DMS 273 (cell line): Measurements from ENCODE around the gene G6PC1.
A peak's percentile ranks its signal among the peaks of the same experiment; 100 is the strongest.
"Not testable (repeated sequence)": the region's sequence is repeated elsewhere in the genome, so short reads cannot be mapped to it uniquely, and the experiment has no call there.

ENCODE experiments used
- DNase-seq: peaks from one replicate; lab custom pipeline; 2025; ENCODE audit not compliant: unreplicated experiment; lab: John Stamatoyannopoulos, UW

The G6PC1 gene

DNA sequence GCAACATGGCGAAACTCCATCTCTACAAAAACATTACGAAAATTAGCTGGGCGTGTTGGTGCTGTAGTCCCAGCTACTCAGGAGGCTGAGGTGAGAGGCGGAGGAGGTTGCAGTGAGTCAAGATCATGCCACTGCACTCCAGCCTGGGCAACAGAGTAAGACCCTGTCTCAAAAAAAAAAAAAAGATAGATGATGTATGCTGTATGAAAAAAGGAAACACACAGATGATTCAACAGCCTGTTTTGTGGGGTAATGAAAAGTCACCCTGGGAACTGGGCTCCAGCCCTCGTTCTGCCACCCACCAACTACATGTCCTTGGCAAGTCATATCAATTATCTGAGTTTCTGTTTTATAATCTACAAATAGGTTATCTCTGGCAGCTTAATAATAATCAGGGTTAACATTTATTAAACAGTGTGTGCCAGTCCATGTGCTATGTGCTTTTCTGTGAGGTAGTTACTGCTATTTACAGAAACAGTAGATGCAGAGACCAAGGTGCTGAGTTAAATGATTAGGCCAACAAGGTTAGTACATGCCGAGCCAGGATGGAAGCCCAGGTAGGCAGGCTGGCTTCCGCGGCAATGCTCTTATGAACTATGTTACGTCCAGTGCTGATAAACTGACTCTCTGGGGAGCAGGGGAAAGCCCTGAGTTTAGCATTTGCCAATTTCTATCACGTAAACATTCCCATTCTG, 1.1 kb downstream of the G6PC1 start:
- no peak for DNase-seq

DNA sequence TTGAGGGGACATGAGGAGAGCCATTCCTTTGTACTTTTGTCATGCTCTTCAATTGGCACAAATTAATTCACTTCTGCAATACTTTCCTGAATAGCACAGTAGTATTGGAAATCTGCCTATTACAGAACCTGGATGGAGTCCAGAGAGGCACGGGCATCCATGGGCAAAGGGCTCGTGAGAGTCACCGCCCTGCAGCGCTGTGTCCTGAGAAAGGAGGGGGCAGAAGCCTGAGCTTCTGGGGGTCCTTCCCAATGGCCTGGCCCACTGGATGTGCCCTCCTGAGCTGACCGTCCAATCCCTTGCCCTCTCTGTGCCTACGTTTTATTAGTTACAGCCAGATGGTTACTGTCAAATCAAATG, 3.5 kb downstream of the G6PC1 start:
- DNase-seq, result no peak

DNA sequence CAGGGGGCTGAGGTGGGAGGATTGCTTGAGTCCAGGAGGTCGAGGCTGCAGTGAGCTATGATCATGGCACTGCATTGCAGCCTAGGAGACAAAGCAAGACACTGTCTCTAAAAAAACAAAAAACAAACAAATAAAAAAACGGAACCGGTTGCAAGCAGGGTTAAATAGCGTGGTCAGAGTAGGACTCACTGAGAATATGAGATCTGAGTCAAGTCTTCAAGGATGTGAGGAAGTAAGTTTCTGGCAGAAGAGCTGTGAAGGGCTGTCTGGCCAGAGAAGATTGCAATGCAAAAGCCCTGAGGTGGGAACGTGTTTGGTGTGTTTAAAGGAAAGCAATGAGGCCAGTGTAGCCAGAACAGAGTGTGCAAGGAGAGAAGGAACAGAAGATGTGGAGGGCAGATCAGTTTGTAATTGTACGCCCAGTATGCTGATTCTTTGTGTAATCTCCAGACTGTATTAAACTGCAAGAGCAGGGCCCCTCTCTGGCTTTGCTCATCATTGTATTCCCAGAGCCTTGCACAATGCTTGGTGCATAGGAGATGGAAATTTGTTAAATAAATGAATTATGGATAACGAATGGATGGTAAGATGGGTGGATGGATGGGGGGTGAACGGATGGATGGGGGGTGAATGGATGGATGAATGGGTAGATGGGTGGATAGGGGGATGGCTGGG, 6.3 kb downstream of the G6PC1 start:
- no peak for DNase-seq

DNA sequence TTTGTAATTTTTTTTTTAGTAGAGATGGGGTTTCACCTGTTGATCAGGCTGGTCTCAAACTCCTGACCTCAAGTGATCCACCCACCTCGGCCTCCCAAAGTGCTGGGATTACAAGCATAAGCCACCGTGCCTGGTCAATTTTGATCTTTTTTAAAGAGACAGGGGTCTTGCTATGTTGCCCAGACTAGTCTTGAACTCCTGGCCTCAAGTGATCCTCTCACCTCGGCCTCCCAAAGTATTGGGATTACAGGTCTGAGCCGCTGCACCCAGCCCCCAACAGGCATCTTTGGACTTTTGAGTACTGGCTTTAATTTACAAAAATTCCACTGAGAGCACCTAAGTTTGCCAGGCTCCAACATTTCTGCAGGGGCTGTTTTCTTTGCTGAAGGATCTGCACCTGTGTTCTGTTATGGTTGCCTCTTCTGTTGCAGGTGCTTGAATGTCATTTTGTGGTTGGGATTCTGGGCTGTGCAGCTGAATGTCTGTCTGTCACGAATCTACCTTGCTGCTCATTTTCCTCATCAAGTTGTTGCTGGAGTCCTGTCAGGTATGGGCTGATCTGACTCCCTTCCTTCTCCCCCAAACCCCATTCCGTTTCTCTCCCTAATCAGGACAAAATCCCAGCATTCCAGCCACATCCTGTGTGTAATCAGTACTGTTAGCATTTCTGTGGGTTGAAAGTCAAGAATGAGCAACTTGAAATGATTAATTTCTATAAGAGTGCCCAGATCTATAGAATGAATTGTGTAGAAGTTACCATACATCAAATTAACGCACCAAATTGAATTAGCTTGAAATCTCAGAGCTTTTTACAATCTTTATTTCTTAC, 8.5 kb downstream of the G6PC1 start:
- DNase-seq, result no peak

DNA sequence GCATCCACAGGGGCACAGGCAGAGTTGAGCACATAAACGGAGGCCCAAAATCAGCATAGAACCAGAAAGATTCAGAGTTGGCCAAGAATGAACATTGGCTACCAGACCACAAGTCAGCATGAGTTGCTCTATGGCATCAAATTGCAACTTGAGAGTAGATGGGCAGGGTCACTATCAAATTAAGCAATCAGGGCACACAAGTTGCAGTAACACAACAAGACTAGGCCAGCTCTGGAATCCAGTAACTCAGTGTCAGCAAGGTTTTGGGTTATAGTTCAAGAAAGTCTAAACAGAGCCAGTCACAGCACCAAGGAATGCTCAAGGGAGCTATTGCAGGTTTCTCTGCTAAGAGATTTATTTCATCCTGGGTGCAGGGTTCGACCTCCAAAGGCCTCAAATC, 12.9 kb downstream of the G6PC1 start:
- DNase-seq, result no peak

DNA sequence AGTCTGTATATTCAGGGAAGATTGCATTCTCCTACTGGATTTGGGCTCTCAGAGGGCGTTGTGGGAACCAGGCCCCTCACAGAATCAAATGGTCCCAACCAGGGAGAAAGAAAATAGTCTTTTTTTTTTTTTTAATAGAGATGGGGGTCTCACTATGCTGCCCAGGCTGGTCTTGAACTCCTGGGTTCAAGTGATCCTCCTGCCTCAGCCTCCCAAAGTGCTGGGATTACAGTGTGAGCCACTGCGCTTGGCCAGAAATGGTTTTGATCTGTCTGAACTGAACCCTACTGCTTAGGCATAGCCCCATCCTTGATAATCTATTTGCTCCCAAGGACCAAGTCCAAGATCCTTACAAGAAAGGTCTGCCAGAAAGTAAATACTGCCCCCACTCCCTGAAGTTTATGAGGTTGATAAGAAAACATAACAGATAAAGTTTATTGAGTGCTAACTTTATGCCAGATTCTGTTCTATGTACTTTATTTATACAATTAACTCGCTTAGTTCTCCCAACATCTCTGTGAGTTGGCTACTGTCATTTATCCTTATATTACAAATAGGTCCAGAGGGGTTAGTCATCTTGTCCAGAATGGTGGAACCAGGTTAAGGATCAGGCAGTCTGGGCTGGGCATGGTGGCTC, 13.5 kb downstream of the G6PC1 start:
- no peak for DNase-seq

- not testable (repeated sequence) for DNase-seq
Measured at GRCh38 chr17:42915288-42915687, 14.7 kb downstream of the G6PC1 start.

DNA sequence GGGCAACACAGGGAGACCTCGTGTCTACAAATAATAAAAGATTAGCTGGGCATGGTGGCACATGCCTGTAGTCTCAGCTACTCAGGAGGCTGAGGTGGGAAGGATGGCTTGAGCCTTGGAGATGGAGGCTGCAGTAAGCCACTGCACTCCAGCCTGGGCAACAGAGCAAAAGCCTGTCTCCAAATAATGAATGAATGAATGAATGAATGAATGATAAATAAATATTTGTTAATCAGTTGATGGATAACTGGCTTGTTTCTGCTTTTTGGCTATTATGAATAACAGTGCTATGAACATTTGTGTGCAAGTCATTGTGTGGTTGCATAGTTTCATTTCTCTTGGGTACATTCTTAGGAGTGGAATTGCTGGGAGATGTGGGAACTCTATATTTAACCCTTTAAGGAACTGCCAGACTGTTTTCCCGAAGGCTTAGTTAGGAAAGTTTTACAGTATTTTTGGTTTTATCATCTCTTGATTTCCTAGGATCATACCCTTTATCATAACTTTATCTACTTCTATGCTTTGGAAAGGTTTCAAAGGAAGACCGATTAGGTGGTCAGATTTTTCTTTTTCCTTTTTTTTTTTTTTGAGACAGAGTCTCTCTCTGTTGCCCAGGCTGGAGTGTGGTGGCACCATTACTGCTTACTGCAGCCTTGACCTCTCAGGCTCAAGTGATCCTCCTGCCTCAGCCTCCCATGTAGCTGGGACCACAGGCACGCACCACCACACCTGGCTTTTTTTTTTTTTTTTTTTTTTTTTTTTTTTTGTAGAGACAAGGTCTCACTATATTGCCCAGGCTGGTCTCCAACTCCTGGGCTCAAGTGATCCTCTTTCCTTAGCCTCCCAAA, 16.0 kb downstream of the G6PC1 start:
- not testable (repeated sequence) for DNase-seq

DNA sequence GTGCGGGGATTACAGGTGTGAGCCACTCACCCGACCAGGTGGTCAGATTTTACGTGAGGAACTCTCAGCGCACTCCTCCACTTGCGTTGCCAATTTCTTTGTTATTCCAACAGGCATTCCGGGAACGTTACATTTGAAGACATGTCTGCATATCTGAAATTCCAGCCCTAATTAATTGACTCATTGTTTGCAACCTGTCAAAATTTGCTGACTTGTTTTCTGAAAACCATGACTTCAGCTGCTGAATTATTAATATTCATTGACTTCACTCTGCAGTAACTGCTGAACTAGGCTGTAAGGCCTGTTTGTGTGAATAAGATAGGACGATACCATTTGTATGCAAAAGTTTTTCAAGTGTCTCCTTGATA, 16.6 kb downstream of the G6PC1 start:
- DNase-seq, result no peak

DNA sequence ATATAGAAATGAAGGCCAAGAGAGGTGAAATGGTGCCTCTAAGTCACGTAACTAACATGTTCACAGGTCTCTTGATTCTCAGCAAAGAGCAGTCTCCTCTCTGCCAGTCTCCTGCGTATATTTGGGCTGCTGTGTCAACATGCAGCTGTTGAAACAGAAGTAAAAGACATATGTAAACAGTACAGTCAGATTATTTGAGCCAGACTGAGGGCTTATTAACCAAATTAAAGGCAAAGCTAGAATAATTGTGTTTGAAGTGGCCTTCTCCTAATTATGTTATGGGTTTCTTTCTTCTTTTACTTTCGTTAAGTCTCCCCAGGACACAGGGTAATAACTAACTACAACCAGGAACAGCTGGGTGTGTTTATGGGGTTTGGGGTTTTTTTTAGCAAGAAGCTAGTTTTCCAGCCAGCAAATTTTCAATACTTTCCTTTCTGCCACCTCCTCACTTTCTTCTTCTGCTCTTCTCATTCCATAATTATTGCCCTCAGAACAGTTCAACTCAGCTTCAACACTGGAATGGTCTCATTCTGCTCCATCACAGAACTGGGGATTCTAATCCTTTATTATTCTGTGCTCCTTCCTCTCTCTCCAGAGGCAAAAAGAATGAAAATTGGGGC, 18.4 kb downstream of the G6PC1 start:
- DNase-seq, result no peak

GRCh38 chr17:42919522-42920077, 19.0 kb downstream of the G6PC1 start:
- DNase-seq, result not testable (repeated sequence)

DNA sequence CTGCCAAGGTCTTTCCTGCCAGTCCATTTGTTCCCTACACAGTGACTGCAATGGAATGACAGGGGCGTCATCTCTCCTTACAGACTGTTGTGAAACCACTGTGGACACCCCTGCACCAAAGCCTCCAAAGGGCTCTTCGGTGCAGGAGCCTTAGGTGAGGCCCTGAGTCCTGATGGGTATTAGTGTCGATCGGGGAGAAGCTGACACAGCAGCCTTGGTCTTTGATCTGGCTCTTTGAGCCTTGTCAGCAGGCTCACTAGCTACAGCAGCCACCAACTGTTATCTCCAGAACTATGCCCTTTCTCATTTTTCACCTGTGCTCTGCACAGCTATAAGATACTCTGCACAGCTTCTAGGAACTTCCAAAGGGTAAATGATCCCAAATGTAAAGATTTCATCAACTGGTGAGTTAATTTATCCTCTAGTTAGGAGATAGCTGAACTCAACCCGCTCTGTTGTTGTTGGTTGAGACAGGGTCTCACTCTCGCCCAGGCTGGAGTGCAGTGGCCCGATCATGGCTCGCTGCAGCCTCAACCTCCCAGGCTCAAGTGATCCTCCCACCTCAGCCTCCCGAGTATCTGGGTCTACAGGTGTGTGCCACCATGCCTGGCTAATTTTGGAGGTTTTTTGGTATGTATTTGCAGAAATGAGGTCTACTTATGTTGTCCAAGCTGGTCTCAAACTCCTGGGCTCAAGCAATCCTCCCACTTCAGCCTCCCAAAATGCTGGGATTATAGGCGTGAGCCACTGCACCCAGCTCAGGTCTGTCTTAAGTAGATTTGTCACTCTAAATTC, 19.7 kb downstream of the G6PC1 start:
- DNase-seq, result no peak

GRCh38 chr17:42920922-42921321, 20.3 kb downstream of the G6PC1 start:
- no peak for DNase-seq

DNA sequence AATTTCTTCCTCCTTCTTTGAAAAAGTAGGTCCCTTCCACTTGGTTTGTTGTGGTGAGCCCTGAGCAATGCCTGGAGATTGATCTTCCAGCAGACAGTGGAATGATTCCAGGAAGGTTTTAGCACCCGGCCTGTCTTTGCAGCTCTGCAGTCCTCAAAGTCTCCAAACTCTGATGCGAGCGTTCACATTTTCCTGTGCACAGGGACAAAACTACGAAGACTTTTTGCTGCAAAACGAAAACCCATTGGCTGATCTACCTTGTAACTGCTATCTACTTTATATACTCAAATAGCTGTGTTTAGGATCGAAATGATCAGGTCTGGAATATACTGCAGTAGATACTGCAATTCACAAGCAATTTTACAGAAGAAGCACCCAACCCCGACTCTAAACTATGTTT, 21.7 kb downstream of the G6PC1 start:
- no peak for DNase-seq

DNA sequence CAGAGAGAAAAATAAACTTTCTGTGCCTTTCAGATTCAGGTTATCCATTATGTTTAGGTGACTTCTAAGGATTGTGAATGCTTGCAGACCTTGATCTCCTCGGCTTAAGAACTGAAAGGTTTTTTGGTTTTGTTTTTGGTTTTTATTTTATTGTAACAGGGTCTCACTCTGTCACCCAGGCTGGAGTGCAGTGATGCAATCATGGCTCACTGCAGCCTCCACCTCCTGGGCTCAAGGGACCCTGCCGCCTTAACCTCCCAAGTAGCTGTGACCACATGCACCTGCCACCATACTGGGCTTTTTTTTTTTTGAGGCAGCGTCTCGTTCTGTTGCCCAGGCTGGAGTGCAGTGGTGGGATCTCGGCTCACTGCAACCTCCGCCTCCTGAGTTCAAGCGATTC, 22.9 kb downstream of the G6PC1 start:
- not testable (repeated sequence) for DNase-seq

GRCh38 chr17:42924891-42925290, 24.3 kb downstream of the G6PC1 start:
- no peak for DNase-seq

DNA sequence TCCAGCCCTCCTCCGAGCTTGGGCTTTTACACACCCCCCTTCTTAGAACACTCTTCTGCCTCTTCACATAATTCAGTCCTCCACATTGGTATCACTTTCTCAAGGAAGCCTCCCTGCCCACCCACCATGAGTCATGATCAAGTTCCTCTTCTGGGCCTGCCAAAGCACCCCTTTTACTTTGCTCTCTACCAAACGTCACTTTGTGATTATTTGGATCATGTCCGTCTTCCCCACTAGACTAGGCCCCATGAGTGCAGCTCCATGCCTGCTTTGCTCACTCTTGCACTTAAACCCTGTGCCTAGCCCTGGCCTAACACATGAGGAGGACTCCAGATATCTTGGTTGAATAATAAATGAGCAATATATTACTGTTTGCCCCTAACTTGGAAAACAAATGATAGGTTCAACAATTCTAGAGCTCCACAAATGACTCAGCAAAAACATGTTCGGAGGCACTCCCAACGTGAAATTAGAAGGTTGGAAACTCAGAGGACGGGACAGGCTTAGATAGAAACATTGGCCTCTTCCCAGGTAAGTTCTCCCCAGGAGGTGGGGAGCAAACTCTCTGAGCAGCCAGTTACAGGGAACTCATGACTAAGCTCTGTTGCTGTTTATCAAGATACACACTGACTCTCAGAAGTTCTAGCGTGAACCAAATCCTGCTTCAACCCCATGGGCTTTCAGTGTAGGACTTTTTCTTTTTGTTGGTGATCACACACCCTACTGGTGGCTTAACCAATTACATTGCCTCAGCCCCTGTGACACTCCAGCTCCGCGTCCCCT, 28.3 kb downstream of the G6PC1 start:
- peak; percentile 74 for DNase-seq

- DNase-seq, result no peak
Measured at GRCh38 chr17:42929497-42929844, 28.9 kb downstream of the G6PC1 start.
